Smooth muscle cell (in vitro differentiated cells): Measurements from ENCODE around the gene VANGL2. TPM values are rescaled to one million over a fixed set of nuclear protein-coding genes. Genes with fewer than 3 reads are reported as not detected.

Experiments
- polyA plus RNA-seq: library from polyadenylated mRNA; unstranded; fragments of >200 nt; fragmentation: Nextera tagmentation; extraction: Ambion mirVana; gene quantifications from 2 replicates; pipeline ENCODE4 v1.2.1, GENCODE V29; 2016
- small RNA-seq: library from RNA; depleted of rRNA; stranded (forward); fragments of <200 nt; gene quantifications from one replicate; pipeline ENCODE3, GENCODE V24; 2014
- total RNA-seq: library from RNA; depleted of rRNA; stranded (reverse); fragments of >200 nt; gene quantifications from 2 replicates; pipeline ENCODE4 v1.2.3, GENCODE V29; 2014

The VANGL2 gene
- total and polyA plus RNA-seq, 2 experiments from 2014 or later, result 7.1 to 12.2 TPM

Small RNAs within 50 kb of the gene (small RNA-seq; reads per million reads assigned to genes)
- gene RNU4-42P, result not detected

Other genes with a start within 250 kb of the VANGL2 start
- gene ATP1A4, start 249.0 kb upstream of the VANGL2 start, total RNA-seq, result not detected in 2 replicates
- not detected in 2 replicates for gene ATP1A4, start 249.0 kb upstream of the VANGL2 start, polyA plus RNA-seq
- gene CASQ1, start 210.0 kb upstream of the VANGL2 start, total RNA-seq, result 0.36 TPM in 1 of 2 replicates, not detected in the other
- 0.48 TPM in 1 of 2 replicates, not detected in the other for gene CASQ1, start 210.0 kb upstream of the VANGL2 start, polyA plus RNA-seq
- gene PEA15, start 195.2 kb upstream of the VANGL2 start, total RNA-seq, result 85.0 and 115 TPM in 2 replicates
- gene PEA15, start 195.2 kb upstream of the VANGL2 start, polyA plus RNA-seq, result 73.1 and 80.6 TPM in 2 replicates
- 56.7 and 63.6 TPM in 2 replicates for gene DCAF8, start 138.0 kb upstream of the VANGL2 start, total RNA-seq
- 79.9 and 92.6 TPM in 2 replicates for gene DCAF8, start 138.0 kb upstream of the VANGL2 start, polyA plus RNA-seq
- gene PEX19, start 115.4 kb upstream of the VANGL2 start, total RNA-seq, result 40.2 and 47.1 TPM in 2 replicates
- gene PEX19, start 115.4 kb upstream of the VANGL2 start, polyA plus RNA-seq, result 29.2 and 34.5 TPM in 2 replicates
- 171 and 197 TPM in 2 replicates for gene COPA, start 57.3 kb upstream of the VANGL2 start, total RNA-seq
- 182 and 196 TPM in 2 replicates for gene COPA, start 57.3 kb upstream of the VANGL2 start, polyA plus RNA-seq
- gene NCSTN, start 57.2 kb upstream of the VANGL2 start, total RNA-seq, result 67.4 and 73.4 TPM in 2 replicates
- gene NCSTN, start 57.2 kb upstream of the VANGL2 start, polyA plus RNA-seq, result 67.6 and 81.4 TPM in 2 replicates
- gene NHLH1, start 33.5 kb upstream of the VANGL2 start, total RNA-seq, result 0.99 TPM in 1 of 2 replicates, not detected in the other
- gene NHLH1, start 33.5 kb upstream of the VANGL2 start, polyA plus RNA-seq, result 0.27 and 0.46 TPM in 2 replicates
- gene SLAMF6, start 122.7 kb downstream of the VANGL2 start, total RNA-seq, result not detected in 2 replicates
- gene SLAMF6, start 122.7 kb downstream of the VANGL2 start, polyA plus RNA-seq, result not detected in 2 replicates
- not detected in 2 replicates for gene CD84, start 178.9 kb downstream of the VANGL2 start, total RNA-seq
- gene CD84, start 178.9 kb downstream of the VANGL2 start, polyA plus RNA-seq, result not detected in 2 replicates
- not detected in 2 replicates for gene SLAMF1, start 246.5 kb downstream of the VANGL2 start, total RNA-seq
- not detected in 2 replicates for gene SLAMF1, start 246.5 kb downstream of the VANGL2 start, polyA plus RNA-seq